Chondrocyte (in vitro differentiated cells): ENCODE results near the gene PLCB3. TPM values are rescaled to one million over a fixed set of nuclear protein-coding genes. Genes with fewer than 3 reads are reported as not detected.
A peak's percentile ranks its signal among the peaks of the same experiment; 100 is the strongest.

Experiments
- DNase-seq: peaks from one replicate; pipeline ENCODE4 v3.0.0; 2021; ENCODE audit warnings: mixed read lengths, low spot score
- H3K27ac Mint-ChIP-seq: one replicate; pipeline ENCODE4 v1.8.0; 2021; ENCODE audit warnings: mild to moderate bottlenecking, moderate library complexity, mixed read lengths; ENCODE audit not compliant: unreplicated experiment
- H3K27me3 Mint-ChIP-seq: 2 replicates; pipeline ENCODE4 v1.8.0; 2021; ENCODE audit warnings: low read depth, mixed read lengths
- H3K36me3 Mint-ChIP-seq: 2 replicates; pipeline ENCODE4 v1.8.0; 2021; ENCODE audit warnings: low read depth, mixed read lengths
- H3K4me1 Mint-ChIP-seq: 2 replicates; pipeline ENCODE4 v1.8.0; 2021; ENCODE audit warnings: low read depth, mild to moderate bottlenecking, mixed read lengths
- H3K4me3 Mint-ChIP-seq: one replicate; pipeline ENCODE4 v1.8.0; 2021; ENCODE audit warnings: mild to moderate bottlenecking, moderate library complexity, mixed read lengths; ENCODE audit not compliant: unreplicated experiment
- H3K9me3 Mint-ChIP-seq: 2 replicates; pipeline ENCODE4 v1.8.0; 2021; ENCODE audit warnings: low read depth, mixed read lengths
- total RNA-seq: library from RNA; stranded (reverse); gene quantifications from 3 replicates; pipeline ENCODE4 v1.2.1, GENCODE V29; 2021
- TF ChIP-seq, protein P1 (sequence below): fragments of 200-600 bp; sonication (generic); IDR thresholded peaks from 2 replicates; pipeline ENCODE4 v1.5.0; 2021; ENCODE audit warnings: antibody characterized with exemption, mild to moderate bottlenecking, moderate library complexity

The PLCB3 gene
- total RNA-seq, 1 donor from 2014 or later, result 47.2 TPM

DNA sequence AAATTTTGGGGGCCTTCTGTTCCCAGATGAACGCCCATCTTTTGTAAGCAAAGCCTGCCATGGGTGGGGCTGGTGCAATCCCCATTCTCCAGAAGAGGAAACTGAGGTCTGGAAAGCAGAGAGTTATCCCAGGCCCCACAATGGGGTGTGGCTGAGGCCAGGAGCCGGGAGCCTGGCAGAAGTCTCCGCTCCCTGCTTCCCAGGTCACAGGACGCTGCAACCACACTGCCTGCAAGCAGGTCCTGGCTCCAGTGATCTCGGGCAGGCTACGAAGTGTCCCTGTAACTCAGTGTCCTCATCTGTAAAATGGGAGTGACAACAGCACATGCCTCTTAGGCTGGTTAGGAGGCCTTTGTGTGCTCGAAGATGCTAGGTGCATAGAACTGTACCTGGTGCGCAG, 1.7 kb downstream of the PLCB3 start:
- no peak for DNase-seq
- TF ChIP-seq, protein P1, sequence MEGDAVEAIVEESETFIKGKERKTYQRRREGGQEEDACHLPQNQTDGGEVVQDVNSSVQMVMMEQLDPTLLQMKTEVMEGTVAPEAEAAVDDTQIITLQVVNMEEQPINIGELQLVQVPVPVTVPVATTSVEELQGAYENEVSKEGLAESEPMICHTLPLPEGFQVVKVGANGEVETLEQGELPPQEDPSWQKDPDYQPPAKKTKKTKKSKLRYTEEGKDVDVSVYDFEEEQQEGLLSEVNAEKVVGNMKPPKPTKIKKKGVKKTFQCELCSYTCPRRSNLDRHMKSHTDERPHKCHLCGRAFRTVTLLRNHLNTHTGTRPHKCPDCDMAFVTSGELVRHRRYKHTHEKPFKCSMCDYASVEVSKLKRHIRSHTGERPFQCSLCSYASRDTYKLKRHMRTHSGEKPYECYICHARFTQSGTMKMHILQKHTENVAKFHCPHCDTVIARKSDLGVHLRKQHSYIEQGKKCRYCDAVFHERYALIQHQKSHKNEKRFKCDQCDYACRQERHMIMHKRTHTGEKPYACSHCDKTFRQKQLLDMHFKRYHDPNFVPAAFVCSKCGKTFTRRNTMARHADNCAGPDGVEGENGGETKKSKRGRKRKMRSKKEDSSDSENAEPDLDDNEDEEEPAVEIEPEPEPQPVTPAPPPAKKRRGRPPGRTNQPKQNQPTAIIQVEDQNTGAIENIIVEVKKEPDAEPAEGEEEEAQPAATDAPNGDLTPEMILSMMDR, result no peak
- peaks cover 9% of the 10 kb centered on the region for H3K36me3 Mint-ChIP-seq
- no peaks in the 10 kb centered on the region for H3K27me3 Mint-ChIP-seq
- H3K4me3 Mint-ChIP-seq, result peak overlapping the region; percentile 91
- H3K27ac Mint-ChIP-seq, result peak overlapping the region; percentile 78
- H3K9me3 Mint-ChIP-seq, result no peaks in the 10 kb centered on the region
- H3K4me1 Mint-ChIP-seq, result peaks cover 25% of the 10 kb centered on the region

DNA sequence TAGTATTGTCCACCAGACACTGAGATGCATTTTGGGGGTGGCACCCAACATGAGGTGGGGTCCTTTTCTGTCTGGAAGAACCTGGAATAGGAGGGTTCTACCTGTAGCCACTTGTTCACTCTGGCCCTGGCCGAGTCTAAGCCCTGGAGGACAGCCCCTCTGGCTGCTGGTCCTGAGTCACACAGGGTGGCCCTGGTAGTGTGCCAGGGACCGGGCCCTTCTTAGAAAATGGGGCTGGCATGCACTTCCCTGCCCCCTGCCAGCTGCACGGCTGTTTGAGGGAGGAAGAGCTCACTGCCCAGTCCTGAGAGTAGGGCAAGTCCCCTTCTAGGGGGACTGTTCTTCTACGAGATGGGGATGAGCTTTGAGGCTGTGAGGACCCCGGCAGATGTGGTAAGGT, 2.2 kb downstream of the PLCB3 start:
- peaks cover 23% of the 10 kb centered on the region for H3K4me1 Mint-ChIP-seq
- no peaks in the 10 kb centered on the region for H3K27me3 Mint-ChIP-seq
- H3K9me3 Mint-ChIP-seq, result no peaks in the 10 kb centered on the region
- H3K36me3 Mint-ChIP-seq, result peaks cover 12% of the 10 kb centered on the region
- TF ChIP-seq, protein P1, result no peak
- H3K27ac Mint-ChIP-seq, result peak overlapping the region; percentile 78
- no peak for DNase-seq
- H3K4me3 Mint-ChIP-seq, result peak overlapping the region; percentile 91

DNA sequence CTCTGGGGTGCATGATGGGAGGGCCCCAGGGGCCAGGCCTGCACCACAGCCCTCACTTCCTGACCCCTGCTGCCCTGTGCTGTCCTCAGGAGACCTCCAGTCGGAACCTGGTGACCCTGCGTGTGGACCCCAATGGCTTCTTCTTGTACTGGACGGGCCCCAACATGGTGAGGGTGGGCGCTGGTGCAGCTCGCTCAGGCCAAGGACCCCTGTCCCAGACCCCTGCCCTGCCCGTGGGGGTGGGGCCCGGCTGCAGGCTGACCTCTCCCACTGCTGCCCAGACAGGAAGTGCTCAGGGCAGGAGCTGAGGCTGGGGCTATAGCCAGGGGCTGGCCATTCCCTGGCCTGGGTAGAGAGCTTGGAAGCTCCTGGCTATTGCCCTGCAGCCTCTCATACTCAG, 3.0 kb downstream of the PLCB3 start:
- DNase-seq, result no peak
- H3K27ac Mint-ChIP-seq, result no peak overlapping the region
- no peak overlapping the region for H3K4me3 Mint-ChIP-seq
- H3K36me3 Mint-ChIP-seq, result peaks cover 13% of the 10 kb centered on the region
- TF ChIP-seq, protein P1, result no peak
- H3K4me1 Mint-ChIP-seq, result peaks cover 23% of the 10 kb centered on the region
- no peaks in the 10 kb centered on the region for H3K27me3 Mint-ChIP-seq
- no peaks in the 10 kb centered on the region for H3K9me3 Mint-ChIP-seq

DNA sequence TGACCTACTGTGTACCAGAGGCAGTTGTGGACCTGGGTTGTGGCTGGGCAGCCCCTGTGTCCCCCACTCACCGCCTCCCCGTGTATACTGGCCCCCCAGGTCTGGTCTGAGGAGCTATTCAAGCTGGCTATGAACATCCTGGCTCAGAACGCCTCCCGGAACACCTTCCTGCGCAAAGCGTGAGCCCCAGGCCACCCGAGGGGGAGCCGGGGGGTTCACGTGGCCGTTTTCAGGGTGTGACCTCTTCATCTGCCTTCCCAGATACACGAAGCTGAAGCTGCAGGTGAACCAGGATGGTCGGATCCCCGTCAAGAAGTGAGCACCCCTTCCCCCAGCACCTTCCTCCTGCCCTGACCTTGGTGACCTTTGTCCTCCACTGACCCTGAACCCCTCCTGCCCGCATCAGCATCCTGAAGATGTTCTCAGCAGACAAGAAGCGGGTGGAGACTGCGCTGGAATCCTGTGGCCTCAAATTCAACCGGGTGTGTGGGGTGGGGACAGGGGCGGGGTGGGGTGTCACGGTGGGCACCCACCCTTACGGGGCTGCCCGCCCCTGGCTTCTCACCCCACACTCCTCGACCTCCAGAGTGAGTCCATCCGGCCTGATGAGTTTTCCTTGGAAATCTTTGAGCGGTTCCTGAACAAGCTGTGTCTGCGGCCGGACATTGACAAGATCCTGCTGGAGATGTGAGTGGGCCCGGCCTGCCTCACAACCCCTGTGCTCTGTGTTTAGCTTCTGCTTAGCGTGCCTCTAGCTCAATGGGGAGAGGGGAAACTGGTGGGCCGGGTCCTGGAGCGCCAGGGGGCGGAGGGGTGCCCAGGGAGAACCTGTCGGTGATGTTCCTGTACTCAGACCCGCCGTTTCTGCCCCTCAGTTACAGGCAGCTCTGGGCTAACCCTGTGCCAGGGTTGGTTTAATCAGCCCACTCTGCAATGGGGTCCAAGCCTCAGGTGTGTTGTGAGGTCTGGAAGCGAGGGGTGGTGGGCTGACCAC, 4.1 kb downstream of the PLCB3 start:
- no peak for DNase-seq
- Mint-ChIP-seq H3K27ac (no peak overlapping the region), H3K27me3 (no peaks in the 10 kb centered on the region), H3K36me3 (peaks cover 23% of the 10 kb centered on the region), H3K4me1 (peaks cover 23% of the 10 kb centered on the region), H3K4me3 (no peak overlapping the region), H3K9me3 (no peaks in the 10 kb centered on the region)
- TF ChIP-seq, protein P1, result no peak

DNA sequence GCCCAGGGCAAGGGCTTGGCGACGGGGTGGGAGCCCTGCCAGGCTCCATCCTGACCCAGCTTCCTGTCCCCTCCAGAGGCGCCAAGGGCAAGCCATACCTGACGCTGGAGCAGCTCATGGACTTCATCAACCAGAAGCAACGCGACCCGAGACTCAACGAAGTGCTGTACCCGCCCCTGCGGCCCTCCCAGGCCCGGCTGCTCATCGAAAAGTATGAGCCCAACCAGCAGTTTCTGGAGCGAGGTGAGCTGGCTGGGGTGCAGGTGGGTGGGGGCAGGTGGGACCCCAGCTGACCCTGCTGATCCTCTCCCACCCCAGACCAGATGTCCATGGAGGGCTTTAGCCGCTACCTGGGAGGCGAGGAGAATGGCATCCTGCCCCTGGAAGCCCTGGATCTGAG, 5.0 kb downstream of the PLCB3 start:
- TF ChIP-seq, protein P1, result no peak
- no peaks in the 10 kb centered on the region for H3K27me3 Mint-ChIP-seq
- H3K27ac Mint-ChIP-seq, result no peak overlapping the region
- H3K4me1 Mint-ChIP-seq, result peaks cover 19% of the 10 kb centered on the region
- no peak for DNase-seq
- H3K36me3 Mint-ChIP-seq, result peaks cover 23% of the 10 kb centered on the region
- no peak overlapping the region for H3K4me3 Mint-ChIP-seq
- no peaks in the 10 kb centered on the region for H3K9me3 Mint-ChIP-seq
